Upper lobe of left lung (tissue), 6 donors: ENCODE data around the gene LNX1. TPM values are rescaled to one million over a fixed set of nuclear protein-coding genes. Genes with fewer than 3 reads are reported as not detected.

Experiments
- ATAC-seq, 2 donors: fragments of 200-7000 bp; cut with Tn5 transposase; one replicate each; pipeline ENCODE4 v1.9.1; 2022; ENCODE audit warnings: mild to moderate bottlenecking in 2 of 2, moderate library complexity in 2 of 2; ENCODE audit not compliant: low FRiP score in 2 of 2
- DNase-seq, 2 donors: peaks; one replicate each; pipeline ENCODE4 v3.0.0-alpha.2; 2019 to 2020
- H3K27ac ChIP-seq, 4 donors: fragments of 200-600 bp; sonication (generic); one replicate each; pipeline ENCODE4 v1.5.1; 2016 to 2019
- H3K27me3 ChIP-seq, 4 donors: fragments of 200-600 bp; sonication (generic); one replicate each; pipeline ENCODE4 v1.5.1; 2017 to 2019
- H3K36me3 ChIP-seq, 4 donors: fragments of 200-600 bp; sonication (generic); one replicate each; pipeline ENCODE4 v1.5.1; 2016 to 2019
- H3K4me1 ChIP-seq, 4 donors: fragments of 200-600 bp; sonication (generic); one replicate each; pipeline ENCODE4 v1.5.1; 2018 to 2019
- H3K4me3 ChIP-seq, 4 donors: fragments of 200-600 bp; sonication (generic); one replicate each; pipeline ENCODE4 v1.5.1; 2017 to 2019; ENCODE audit warnings: mild to moderate bottlenecking in 2 of 4, moderate library complexity in 1 of 4
- H3K9me3 ChIP-seq, 4 donors: fragments of 200-600 bp; sonication (generic); one replicate each; pipeline ENCODE4 v1.5.1; 2018 to 2019
- EP300 ChIP-seq, 4 donors: sonication (generic); formaldehyde crosslinking; IDR thresholded peaks; one replicate each; pipeline ENCODE4 v1.5.1; 2017; ENCODE audit warnings: antibody characterized with exemption in 4 of 4, control low read depth in 2 of 4
- POLR2A ChIP-seq, 4 donors: fragments of 450-650 bp; IDR thresholded peaks; one replicate each; pipeline ENCODE4 v1.5.1; 2016 to 2017; ENCODE audit warnings: antibody characterized with exemption in 4 of 4, mild to moderate bottlenecking in 2 of 4
- POLR2AphosphoS5 ChIP-seq, 2 donors: sonication (generic); formaldehyde crosslinking; IDR thresholded peaks; one replicate each; pipeline ENCODE4 v1.5.1; 2017; ENCODE audit warnings: antibody characterized with exemption in 2 of 2
- WGBS, 2 donors: methylation state at CpG; one replicate each; pipeline ENCODE4 v1.1.5; 2017 to 2018; 5-methylcytosine and 5-hydroxymethylcytosine counted together
- total RNA-seq, 6 donors: library from RNA; depleted of rRNA in 4 of 6; stranded (reverse); fragments of >200 nt in 4 of 6; gene quantifications; one replicate each; pipeline versions ENCODE4 v1.1.0 to v1.2.1, GENCODE V29; 2016 to 2021
- TF ChIP-seq, protein P1 (sequence below), 6 experiments: fragments of 450-650 bp in 4 of 6; fragments of 200-600 bp in 2 of 6; sonication (generic) in 2 of 6; IDR thresholded peaks; one replicate each; pipeline ENCODE4 v1.5.1; 2016 to 2019; ENCODE audit warnings: antibody characterized with exemption in 6 of 6
- donor health status: DM: no; HTN: no; CAD: no; lungs with moderate emphysema.
- donor health status: DM: no; HTN: yes; CAD: no; lungs with severe emphysema.

LNX1 gene
- total RNA-seq, 6 donors from 2014 or later, result 2.7 to 7.3 (median 4.3) TPM

DNA sequence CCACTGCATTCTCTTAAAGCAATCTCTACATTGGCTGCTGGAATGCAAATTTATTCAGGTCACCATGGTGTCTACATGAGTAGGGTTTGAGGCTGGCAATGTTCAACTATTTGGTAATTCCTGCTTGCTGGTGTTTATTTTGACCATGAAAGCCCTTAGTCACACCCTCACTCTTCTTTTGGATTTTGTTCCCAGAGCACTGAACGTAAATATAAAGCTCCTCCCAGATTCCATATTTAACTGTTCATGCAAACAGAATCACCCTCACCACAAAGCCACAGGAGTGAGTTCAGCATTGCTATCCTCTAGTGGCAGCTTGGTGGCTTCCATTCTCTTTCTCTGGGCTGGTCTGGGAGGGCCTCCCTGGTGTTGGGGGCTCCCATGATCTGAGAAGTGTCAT is 82.8 kb downstream of the LNX1 start:
- Histone ChIP-seq H3K27me3 (no peaks in the 10 kb centered on the region), H3K36me3 (no peaks in the 10 kb centered on the region), H3K27ac (no peak overlapping the region), H3K4me3 (no peak overlapping the region), H3K9me3 (no peaks in the 10 kb centered on the region), H3K4me1 (no peaks in the 10 kb centered on the region)
- ATAC-seq, result no peak
- 33 to 62% methylated on average over 1 of the region's 1 CpG for WGBS, 2 donors
- DNase-seq, result no peak
- TF ChIP-seq, protein P1, sequence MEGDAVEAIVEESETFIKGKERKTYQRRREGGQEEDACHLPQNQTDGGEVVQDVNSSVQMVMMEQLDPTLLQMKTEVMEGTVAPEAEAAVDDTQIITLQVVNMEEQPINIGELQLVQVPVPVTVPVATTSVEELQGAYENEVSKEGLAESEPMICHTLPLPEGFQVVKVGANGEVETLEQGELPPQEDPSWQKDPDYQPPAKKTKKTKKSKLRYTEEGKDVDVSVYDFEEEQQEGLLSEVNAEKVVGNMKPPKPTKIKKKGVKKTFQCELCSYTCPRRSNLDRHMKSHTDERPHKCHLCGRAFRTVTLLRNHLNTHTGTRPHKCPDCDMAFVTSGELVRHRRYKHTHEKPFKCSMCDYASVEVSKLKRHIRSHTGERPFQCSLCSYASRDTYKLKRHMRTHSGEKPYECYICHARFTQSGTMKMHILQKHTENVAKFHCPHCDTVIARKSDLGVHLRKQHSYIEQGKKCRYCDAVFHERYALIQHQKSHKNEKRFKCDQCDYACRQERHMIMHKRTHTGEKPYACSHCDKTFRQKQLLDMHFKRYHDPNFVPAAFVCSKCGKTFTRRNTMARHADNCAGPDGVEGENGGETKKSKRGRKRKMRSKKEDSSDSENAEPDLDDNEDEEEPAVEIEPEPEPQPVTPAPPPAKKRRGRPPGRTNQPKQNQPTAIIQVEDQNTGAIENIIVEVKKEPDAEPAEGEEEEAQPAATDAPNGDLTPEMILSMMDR (IDR thresholded peaks at IDR 0.05), result no peak
- TF ChIP-seq EP300 (IDR thresholded peaks at IDR 0.05) (no peak), POLR2AphosphoS5 (IDR thresholded peaks at IDR 0.05) (no peak), POLR2A (IDR thresholded peaks at IDR 0.05) (no peak)

DNA sequence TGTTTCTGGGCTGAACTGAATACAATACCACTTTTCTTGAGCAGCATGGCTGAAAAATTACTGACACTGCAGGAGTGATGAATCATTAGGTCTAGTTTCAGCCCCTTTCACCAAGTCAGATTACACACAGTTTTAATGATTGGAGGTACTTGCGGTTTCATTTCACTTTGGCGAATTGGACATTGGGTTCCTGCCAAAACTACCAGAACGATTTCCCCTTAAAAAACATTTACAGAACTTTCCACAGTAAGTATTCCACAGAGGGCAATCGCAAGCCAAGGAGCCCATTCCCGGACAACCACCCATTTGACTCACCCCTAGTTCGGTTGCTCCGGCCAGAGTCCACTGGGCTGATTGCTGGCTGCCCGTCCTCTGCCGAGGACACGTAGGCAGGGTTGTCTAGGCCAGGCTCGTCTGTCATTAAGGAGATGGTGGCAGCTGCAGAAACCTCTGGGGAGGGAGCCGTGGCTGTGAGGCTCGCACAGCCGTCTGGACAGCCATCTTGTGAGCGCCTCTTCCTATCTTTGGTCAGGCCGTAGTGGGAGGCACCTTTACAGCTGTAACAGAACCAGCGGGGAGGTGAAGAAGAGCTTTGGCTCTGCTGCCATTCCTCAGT is 83.5 kb downstream of the LNX1 start:
- DNase-seq, result peak in 1 of 2 donors; percentile 34
- no peaks in the 10 kb centered on the region for H3K4me1 ChIP-seq
- WGBS, 2 donors, result 87 to 88% methylated on average over 14 to 17 of the region's 17 CpGs
- ATAC-seq, result peak in 1 of 2 donors; percentile 94
- no peak overlapping the region for H3K4me3 ChIP-seq
- no peaks in the 10 kb centered on the region for H3K27me3 ChIP-seq
- no peak overlapping the region for H3K27ac ChIP-seq
- H3K36me3 ChIP-seq, result no peaks in the 10 kb centered on the region
- no peaks in the 10 kb centered on the region for H3K9me3 ChIP-seq
- TF ChIP-seq, protein P1 (IDR thresholded peaks at IDR 0.05), result no peak
- no peak for TF ChIP-seq EP300 (IDR thresholded peaks at IDR 0.05)
- no peak for TF ChIP-seq POLR2AphosphoS5 (IDR thresholded peaks at IDR 0.05)
- no peak for TF ChIP-seq POLR2A (IDR thresholded peaks at IDR 0.05)

DNA sequence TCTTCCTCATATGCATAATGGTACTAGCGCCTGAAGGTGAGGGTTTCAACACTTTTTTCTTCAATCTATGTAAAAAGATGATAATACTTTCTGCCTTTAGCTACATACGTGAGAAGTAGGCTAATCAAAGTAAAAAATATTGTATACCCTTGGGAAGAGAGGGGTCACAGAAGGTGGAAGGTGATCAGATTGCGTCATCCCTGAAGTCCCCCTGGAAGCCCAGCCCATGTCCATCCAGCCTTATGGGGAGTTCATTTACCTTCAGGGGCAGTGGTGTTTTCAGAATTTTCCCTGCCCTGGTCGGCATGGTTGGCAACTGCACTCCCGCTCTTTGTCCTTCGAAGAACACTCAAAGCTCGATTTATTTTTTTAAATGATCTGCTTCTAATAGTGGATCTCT is 84.2 kb downstream of the LNX1 start:
- H3K9me3 ChIP-seq, result no peaks in the 10 kb centered on the region
- ATAC-seq (no peak), DNase-seq (no peak)
- TF ChIP-seq POLR2AphosphoS5 (IDR thresholded peaks at IDR 0.05) (no peak), EP300 (IDR thresholded peaks at IDR 0.05) (no peak), POLR2A (IDR thresholded peaks at IDR 0.05) (no peak)
- TF ChIP-seq, protein P1 (IDR thresholded peaks at IDR 0.05), result no peak
- no peaks in the 10 kb centered on the region for H3K36me3 ChIP-seq
- no peak overlapping the region for H3K27ac ChIP-seq
- H3K4me3 ChIP-seq, result no peak overlapping the region
- no peaks in the 10 kb centered on the region for H3K27me3 ChIP-seq
- no peaks in the 10 kb centered on the region for H3K4me1 ChIP-seq
- 92 to 97% methylated on average over 7 of the region's 7 CpGs for WGBS, 2 donors

DNA sequence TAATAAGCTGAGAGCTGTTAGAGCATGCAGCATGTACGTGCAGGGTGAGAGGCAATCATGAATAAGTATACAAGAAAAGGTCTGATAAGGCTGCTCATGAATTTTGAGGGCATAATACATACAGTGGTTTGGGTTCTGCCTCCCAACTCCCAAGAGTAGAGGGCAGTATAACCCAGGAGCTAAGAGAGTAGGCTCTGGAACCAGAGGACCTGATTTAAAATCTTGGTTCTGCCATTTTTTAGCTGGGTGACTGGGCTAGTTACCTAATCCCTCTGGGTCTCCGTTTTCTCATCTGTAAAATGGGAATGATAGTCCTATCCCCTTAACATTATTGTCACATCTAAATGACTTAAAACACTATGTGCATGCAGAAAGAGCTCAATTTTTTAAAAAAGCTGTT is 85.3 kb downstream of the LNX1 start:
- no peaks in the 10 kb centered on the region for H3K9me3 ChIP-seq
- H3K27ac ChIP-seq, result no peak overlapping the region
- WGBS, 2 donors, result 81 to 83% methylated on average over 2 of the region's 2 CpGs
- no peaks in the 10 kb centered on the region for H3K36me3 ChIP-seq
- H3K27me3 ChIP-seq, result no peaks in the 10 kb centered on the region
- DNase-seq (no peak), ATAC-seq (no peak)
- H3K4me1 ChIP-seq, result no peaks in the 10 kb centered on the region
- H3K4me3 ChIP-seq, result no peak overlapping the region
- TF ChIP-seq POLR2A (IDR thresholded peaks at IDR 0.05), result no peak
- TF ChIP-seq, protein P1 (IDR thresholded peaks at IDR 0.05), result no peak
- no peak for TF ChIP-seq POLR2AphosphoS5 (IDR thresholded peaks at IDR 0.05)
- TF ChIP-seq EP300 (IDR thresholded peaks at IDR 0.05), result no peak

DNA sequence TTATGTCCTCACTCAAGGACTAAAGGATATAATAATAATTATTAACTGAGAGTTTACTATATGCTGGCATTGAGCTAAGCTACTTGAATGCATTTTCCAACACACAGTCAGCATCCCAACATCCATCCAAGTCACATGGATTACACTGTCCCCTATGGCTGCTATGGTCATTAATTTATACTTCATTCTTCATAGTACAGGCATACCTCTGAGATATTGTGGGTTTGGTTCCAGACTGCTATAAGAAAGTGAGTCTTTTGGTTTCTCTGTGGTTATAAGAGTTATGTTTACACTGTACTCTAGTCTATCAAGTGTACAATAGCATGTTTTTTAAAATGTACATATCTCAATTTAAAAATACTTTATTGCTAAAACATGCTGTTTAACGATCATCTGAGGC is 89.2 kb downstream of the LNX1 start:
- 70 to 72% methylated on average over 1 of the region's 1 CpG for WGBS, 2 donors
- Histone ChIP-seq H3K27ac (no peak overlapping the region), H3K4me3 (no peak overlapping the region), H3K4me1 (no peaks in the 10 kb centered on the region), H3K9me3 (no peaks in the 10 kb centered on the region), H3K27me3 (no peaks in the 10 kb centered on the region), H3K36me3 (no peaks in the 10 kb centered on the region)
- ATAC-seq (no peak), DNase-seq (no peak)
- TF ChIP-seq POLR2A (IDR thresholded peaks at IDR 0.05), result no peak
- no peak for TF ChIP-seq EP300 (IDR thresholded peaks at IDR 0.05)
- TF ChIP-seq, protein P1 (IDR thresholded peaks at IDR 0.05), result no peak
- TF ChIP-seq POLR2AphosphoS5 (IDR thresholded peaks at IDR 0.05), result no peak
